GM23338 (cell line): ENCODE results near the gene HEXD.

Experiments used
- EZH2 ChIP-seq: fragments of 200-600 bp; sonication (generic); IDR thresholded peaks from one replicate; pipeline ENCODE4 v1.8.0; 2017; ENCODE audit warnings: antibody characterized with exemption, mild to moderate bottlenecking, low read depth; ENCODE audit not compliant: unreplicated experiment
- EZH2phosphoT487 ChIP-seq: fragments of 200-600 bp; sonication (generic); IDR thresholded peaks from one replicate; pipeline ENCODE4 v1.8.1; 2018; ENCODE audit warnings: antibody characterized with exemption; ENCODE audit not compliant: unreplicated experiment
- ZNF331 ChIP-seq: fragments of 250-450 bp; sonication (Bioruptor Pico); IDR thresholded peaks from 2 replicates; pipeline ENCODE4 v1.5.0; 2020; ENCODE audit warnings: low read depth, mild to moderate bottlenecking, moderate library complexity

DNA sequence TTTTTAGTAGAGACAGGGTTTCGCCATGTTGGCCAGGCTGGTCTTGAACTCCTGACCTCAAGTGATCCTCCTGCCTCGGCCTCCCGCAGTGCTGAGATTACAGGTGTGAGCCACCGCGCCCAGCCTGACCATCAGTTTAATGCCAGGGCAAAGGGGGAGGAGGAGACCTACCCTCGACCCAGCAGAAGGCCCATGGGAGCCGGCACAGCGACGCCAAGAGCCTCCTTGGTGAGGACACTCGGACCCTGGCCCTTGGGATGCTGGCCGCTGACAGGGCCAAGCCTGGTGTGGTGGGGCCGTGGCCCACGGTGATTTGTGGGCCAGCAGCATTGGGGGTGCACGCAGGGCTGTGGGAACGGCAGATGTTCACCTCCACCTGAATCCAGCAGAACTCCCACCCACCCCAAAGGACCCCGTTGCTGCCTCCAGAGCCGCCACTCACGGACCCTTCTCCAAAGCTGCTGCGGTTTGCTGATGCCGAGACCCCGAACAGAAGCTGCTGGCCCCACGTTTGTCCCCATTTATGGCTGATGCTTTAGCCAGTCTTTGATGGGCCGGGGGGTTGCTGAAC lies 26.6 kb upstream of the HEXD start:
- no peak for TF ChIP-seq EZH2phosphoT487
- no peak for TF ChIP-seq EZH2
- no peak for TF ChIP-seq ZNF331
